Left forelimb (tissue), 1 donor: ENCODE measurements around the gene FECH.

ENCODE experiments used
- DNase-seq: peaks from one replicate; pipeline ENCODE4 v3.0.0-alpha.2; 2018; ENCODE audit warnings: low spot score

FECH gene

GRCh38 chr18:57581301-57581934 lies 5.1 kb downstream of the FECH start:
- no peak for DNase-seq

GRCh38 chr18:57579934-57580333 lies 6.6 kb downstream of the FECH start:
- no peak for DNase-seq

- DNase-seq: no peak
These were observed 10.2 kb downstream of the FECH start for GRCh38 chr18:57576316-57576715.

- DNase-seq: no peak
These were observed 11.0 kb downstream of the FECH start for GRCh38 chr18:57575542-57575941.

GRCh38 chr18:57574866-57575265 lies 11.6 kb downstream of the FECH start:
- no peak for DNase-seq

GRCh38 chr18:57570162-57570561 lies 16.3 kb downstream of the FECH start:
- DNase-seq: no peak

- DNase-seq: no peak
These were observed 17.4 kb downstream of the FECH start for GRCh38 chr18:57569133-57569532.

GRCh38 chr18:57561728-57562423 lies 24.6 kb downstream of the FECH start:
- DNase-seq: no peak

GRCh38 chr18:57561261-57561660 lies 25.2 kb downstream of the FECH start:
- DNase-seq: no peak

GRCh38 chr18:57559314-57559713 lies 27.2 kb downstream of the FECH start:
- DNase-seq: no peak

- no peak for DNase-seq
These were observed 31.4 kb downstream of the FECH start for GRCh38 chr18:57555134-57555533.

- no peak for DNase-seq
These were observed 36.0 kb downstream of the FECH start for GRCh38 chr18:57550510-57550909.

- DNase-seq: no peak
These were observed 39.2 kb downstream of the FECH start for GRCh38 chr18:57547260-57547659.

GRCh38 chr18:57544936-57545660 lies 41.4 kb downstream of the FECH start:
- no peak for DNase-seq

- no peak for DNase-seq
These were observed 42.9 kb downstream of the FECH start for GRCh38 chr18:57543560-57543959.

- no peak for DNase-seq
These were observed 43.6 kb downstream of the FECH start for GRCh38 chr18:57542812-57543427.

- no peak for DNase-seq
These were observed 44.4 kb downstream of the FECH start for GRCh38 chr18:57542126-57542525.

- no peak for DNase-seq
These were observed 46.8 kb downstream of the FECH start for GRCh38 chr18:57539702-57540101.

GRCh38 chr18:57538614-57539013 lies 47.9 kb downstream of the FECH start:
- no peak for DNase-seq

- DNase-seq: no peak
These were observed 52.0 kb downstream of the FECH start for GRCh38 chr18:57534511-57534909.

GRCh38 chr18:57533868-57534510 lies 52.5 kb downstream of the FECH start:
- no peak for DNase-seq
